SK-N-MC (cell line): Measurements from ENCODE around the gene KLF1.

Experiments
- EZH2 ChIP-seq: fragments of 200-600 bp; sonication (generic); IDR thresholded peaks from one replicate; pipeline ENCODE4 v1.6.1; 2017; ENCODE audit warnings: antibody characterized with exemption
- FOXP2 ChIP-seq: optimal IDR thresholded peaks from 2 replicates; pipeline ENCODE3; 2011; ENCODE audit warnings: mild to moderate bottlenecking, moderate library complexity; ENCODE audit not compliant: insufficient read depth; ENCODE audit errors: extremely low read length, control extremely low read depth
- POLR2AphosphoS5 ChIP-seq: IDR thresholded peaks from 2 replicates; pipeline ENCODE4 v1.6.1; 2012; ENCODE audit warnings: mild to moderate bottlenecking, low read depth, low read length, borderline replicate concordance

- TF ChIP-seq EZH2 (no peak), POLR2AphosphoS5 (no peak), FOXP2 (no peak)
Measured at GRCh38 chr19:12856653-12857052, 30.3 kb downstream of the KLF1 start.
